Measurements from ENCODE around the gene TIAM1. TPM values are rescaled to one million over a fixed set of nuclear protein-coding genes. Genes with fewer than 3 reads are reported as not detected.

The TIAM1 gene
- total RNA-seq, 1 donor from 2014 or later = 67.8 TPM

DNA sequence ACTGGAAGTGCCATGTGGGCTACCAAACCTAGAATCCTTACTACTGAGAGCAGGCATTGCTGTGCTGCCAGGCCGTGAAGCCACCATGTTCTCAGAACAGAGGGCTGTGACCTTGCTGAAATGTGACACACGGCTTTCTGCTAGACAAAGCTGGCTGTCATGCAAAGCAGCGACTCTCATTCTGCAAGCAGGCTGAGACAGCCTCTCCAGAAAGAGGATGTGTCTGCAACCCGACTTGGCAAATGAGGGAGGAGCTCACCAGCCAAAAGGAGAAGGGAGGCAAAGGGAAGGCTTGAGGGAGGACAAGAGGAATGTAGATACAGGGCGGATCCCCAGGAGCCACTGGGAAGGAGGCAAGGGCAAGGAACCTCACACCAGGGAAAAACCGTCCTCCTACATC, 220.1 kb downstream of the TIAM1 start:
- DNase-seq = no peak

GRCh38 chr21:31119199-31119598, 224.9 kb downstream of the TIAM1 start:
- no peak for DNase-seq

GRCh38 chr21:31117128-31117916, 226.7 kb downstream of the TIAM1 start:
- DNase-seq = no peak

DNA sequence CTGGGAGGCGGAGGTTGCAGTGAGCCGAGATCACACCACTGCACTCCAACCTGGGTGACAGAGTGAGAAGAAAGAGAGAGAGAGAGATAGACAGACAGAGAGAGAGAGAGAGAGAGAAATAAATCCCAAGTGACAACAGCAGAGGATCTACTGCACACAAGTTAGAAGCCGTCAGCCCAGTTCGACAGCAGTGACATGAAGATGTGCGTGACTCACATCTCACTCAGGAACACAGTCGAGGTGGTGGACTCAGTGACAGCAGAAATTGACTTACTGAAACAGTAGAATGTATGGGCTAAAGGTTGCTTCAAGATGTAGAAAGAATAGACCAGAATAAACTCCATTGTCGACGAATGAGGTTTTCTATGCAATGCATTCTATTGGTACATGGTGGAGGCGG, 228.8 kb downstream of the TIAM1 start:
- DNase-seq = no peak

GRCh38 chr21:31111093-31111492, 233.0 kb downstream of the TIAM1 start:
- DNase-seq = no peak

GRCh38 chr21:31110430-31110829, 233.6 kb downstream of the TIAM1 start:
- no peak for DNase-seq

DNA sequence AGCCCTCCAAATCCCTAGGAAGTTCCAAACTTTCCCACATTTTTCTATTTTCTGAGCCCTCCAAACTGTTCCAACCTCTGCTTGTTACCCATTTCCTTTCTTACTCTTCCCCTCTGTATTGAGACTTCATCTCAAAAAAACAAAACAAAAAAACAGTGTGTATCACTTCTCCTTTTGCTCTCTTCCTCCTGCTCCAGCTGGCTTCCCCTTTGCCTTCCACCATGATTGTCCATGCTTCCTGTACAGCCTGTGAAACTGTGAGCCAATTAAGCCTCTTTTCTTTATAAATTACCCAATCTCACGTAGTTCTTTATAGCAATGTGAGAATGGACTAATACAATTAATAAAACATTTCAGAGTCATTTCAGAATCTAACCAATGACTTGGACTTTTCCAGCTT, 236.2 kb downstream of the TIAM1 start:
- no peak for DNase-seq

GRCh38 chr21:31107176-31107785, 236.8 kb downstream of the TIAM1 start:
- DNase-seq = no peak

GRCh38 chr21:31103571-31104265, 240.3 kb downstream of the TIAM1 start:
- DNase-seq = no peak

DNA sequence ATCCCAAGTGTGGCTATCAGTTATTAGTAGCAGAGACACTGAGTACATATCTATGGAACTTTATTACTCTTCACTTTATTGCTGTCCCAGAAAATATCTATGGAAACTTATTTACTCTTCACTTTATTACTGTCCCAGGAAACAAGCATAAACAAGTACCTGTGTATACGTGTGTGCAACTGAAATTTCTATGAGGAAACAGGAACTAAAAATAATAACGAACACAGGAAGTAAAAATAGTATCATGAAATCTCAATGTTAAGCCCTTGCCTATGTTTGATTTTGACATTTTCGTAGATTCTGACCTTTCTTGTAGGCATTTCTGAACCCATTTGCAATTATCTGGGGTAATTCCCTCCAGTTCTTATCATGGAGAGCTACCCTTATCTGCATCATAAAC, 240.9 kb downstream of the TIAM1 start:
- DNase-seq = no peak

- no peak for DNase-seq
Measured at GRCh38 chr21:31099122-31099521, 244.9 kb downstream of the TIAM1 start.

- DNase-seq = peak; percentile 40
Measured at GRCh38 chr21:31098576-31099005, 245.5 kb downstream of the TIAM1 start.

DNA sequence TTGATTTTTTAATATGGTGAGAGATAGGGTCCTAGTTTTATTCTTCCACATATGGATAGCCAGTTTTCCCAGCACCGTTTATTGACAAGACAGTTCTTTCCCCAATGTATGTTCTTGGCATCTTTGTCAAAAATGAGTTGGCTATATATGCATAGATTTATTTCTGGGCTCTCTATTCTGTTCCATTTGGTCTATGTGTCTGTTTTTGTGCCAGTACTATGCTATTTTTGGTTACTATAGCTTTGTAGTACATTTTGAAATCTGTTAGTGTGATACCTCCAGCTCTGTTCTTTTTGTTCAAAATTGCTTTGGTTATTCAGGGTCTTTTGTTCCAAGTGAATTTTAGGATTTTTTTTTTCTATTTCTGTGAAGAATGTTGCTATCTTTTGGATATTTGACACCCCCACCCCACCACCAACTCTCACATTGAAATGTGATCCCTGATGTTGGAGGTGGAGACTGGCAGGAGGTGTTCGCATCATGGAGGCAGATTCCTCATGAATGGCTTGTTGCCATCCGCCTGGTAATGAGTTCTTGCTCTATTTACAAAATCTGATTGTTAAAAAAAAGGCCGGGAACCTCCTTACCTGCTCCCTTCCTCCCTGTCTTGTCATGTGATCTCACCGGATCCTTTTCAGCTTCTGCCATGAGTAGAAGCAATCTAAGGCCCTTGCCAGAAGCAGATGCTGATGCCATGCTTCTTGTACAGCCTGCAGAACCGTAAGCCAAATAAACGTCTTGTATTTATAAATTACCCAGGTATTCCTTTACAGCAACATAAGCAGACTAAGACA, 251.0 kb downstream of the TIAM1 start:
- no peak for DNase-seq

GRCh38 chr21:31090376-31090775, 253.7 kb downstream of the TIAM1 start:
- DNase-seq = no peak

GRCh38 chr21:31088474-31088751, 255.6 kb downstream of the TIAM1 start:
- DNase-seq = no peak

- no peak for DNase-seq
Measured at GRCh38 chr21:31087639-31088473, 256.2 kb downstream of the TIAM1 start.

- no peak for DNase-seq
Measured at GRCh38 chr21:31084689-31085088, 259.4 kb downstream of the TIAM1 start.

GRCh38 chr21:31078796-31079195, 265.3 kb downstream of the TIAM1 start:
- no peak for DNase-seq

DNA sequence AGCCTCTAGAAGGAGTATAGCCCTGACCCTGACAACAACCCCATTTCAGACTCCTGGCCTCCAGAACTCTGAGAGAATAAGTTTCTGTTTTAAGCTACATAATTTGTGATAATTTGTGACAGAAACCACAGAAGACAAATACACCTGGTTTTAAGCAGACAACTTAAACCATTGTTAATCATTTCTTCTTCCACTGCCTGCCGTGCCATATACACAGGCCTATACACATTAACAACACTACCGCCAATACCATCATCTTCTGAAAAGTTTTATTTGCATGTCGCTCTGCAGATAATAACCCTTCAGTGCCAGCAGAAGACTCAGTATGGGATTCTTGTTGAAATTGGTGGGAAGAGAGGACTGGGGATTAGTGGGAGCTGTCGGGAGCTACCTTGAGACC, 265.8 kb downstream of the TIAM1 start:
- DNase-seq = no peak

DNA sequence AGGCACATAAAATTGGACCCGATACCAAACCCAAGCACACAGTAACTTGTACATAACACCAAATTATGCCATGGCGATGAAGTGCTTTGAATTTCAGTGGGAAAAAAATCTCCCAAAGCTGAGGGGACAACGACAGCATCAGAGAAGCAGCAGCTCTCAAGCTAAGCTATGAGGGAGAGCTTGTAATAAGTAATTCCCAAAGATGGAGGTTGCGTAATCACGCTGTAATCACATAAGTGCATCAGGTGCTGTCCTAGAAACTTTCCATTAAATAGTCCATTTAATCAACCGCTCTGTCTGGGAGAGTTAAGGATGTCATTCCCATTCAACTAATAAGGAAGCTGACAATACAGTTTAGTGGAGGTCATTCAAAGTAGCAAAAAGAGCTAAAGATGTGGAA, 268.2 kb downstream of the TIAM1 start:
- DNase-seq = no peak

DNA sequence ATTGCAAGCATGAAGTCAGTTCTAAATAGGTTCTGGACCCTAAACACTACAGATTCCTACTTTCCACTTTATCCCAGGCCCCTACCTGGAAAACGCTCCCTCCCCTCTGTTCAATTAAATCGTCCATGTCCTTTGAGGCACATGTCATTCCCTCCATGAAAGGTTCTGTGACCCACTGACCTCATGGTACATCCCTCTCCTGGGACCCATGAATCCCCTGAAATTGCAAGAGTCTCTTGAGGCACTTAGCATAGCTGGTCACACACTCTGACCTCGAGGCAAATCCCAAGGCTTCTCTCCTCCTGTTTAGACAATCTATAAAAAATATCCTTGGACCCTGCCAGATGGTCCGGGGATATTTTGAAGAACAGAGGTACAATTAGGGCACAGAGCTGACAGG, 271.5 kb downstream of the TIAM1 start:
- no peak for DNase-seq

Measured in skin of body (tissue), 2 donors.